ENCODE data around the gene MATN1.

The MATN1 gene

GRCh38 chr1:30695439-30695841 lies 27.9 kb downstream of the MATN1 start:
- no peak for TF ChIP-seq CTCF (IDR thresholded peaks at IDR 0.05; ENCODE audit: low read depth, low read length, missing control alignments)
- DNase-seq (ENCODE audit: low read depth) = no peak

GRCh38 chr1:30694280-30695175 lies 28.9 kb downstream of the MATN1 start:
- no peak overlapping the region for H3K4me3 ChIP-seq (ENCODE audit: low read depth, low read length)
- no peak for TF ChIP-seq CTCF (IDR thresholded peaks at IDR 0.05; ENCODE audit: low read depth, low read length, missing control alignments)
- DNase-seq (ENCODE audit: low read depth) = no peak

More at GRCh38 chr1:30695439-30695841, 27.9 kb downstream of the MATN1 start:
- H3K4me3 ChIP-seq (ENCODE audit: low read depth, low read length) = no peak overlapping the region

GRCh38 chr1:30693822-30694221 lies 29.6 kb downstream of the MATN1 start:
- DNase-seq (ENCODE audit: low read depth) = no peak
- no peak overlapping the region for H3K4me3 ChIP-seq (ENCODE audit: low read depth, low read length)
- no peak for TF ChIP-seq CTCF (IDR thresholded peaks at IDR 0.05; ENCODE audit: low read depth, low read length, missing control alignments)

GRCh38 chr1:30693366-30693765 lies 30.0 kb downstream of the MATN1 start:
- no peak for TF ChIP-seq CTCF (IDR thresholded peaks at IDR 0.05; ENCODE audit: low read depth, low read length, missing control alignments)
- H3K4me3 ChIP-seq (ENCODE audit: low read depth, low read length) = no peak overlapping the region
- no peak for DNase-seq (ENCODE audit: low read depth)

GRCh38 chr1:30692948-30693301 lies 30.5 kb downstream of the MATN1 start:
- no peak for TF ChIP-seq CTCF (IDR thresholded peaks at IDR 0.05; ENCODE audit: low read depth, low read length, missing control alignments)
- no peak for DNase-seq (ENCODE audit: low read depth)
- H3K4me3 ChIP-seq (ENCODE audit: low read depth, low read length) = no peak overlapping the region

- no peak for TF ChIP-seq CTCF (IDR thresholded peaks at IDR 0.05; ENCODE audit: low read depth, low read length, missing control alignments)
- no peak overlapping the region for H3K4me3 ChIP-seq (ENCODE audit: low read depth, low read length)
- no peak for DNase-seq (ENCODE audit: low read depth)
These were observed 31.0 kb downstream of the MATN1 start for GRCh38 chr1:30692201-30692947.
